HK-2 (cell line): ENCODE results near the gene CSN2.
"Not testable (repeated sequence)": the region's sequence is repeated elsewhere in the genome, so short reads cannot be mapped to it uniquely, and the experiment has no call there.

Source experiments
- DNase-seq: peaks from one replicate; pipeline ENCODE4 v3.0.0-alpha.2; 2018; ENCODE audit not compliant: unreplicated experiment

The CSN2 gene, protein sequence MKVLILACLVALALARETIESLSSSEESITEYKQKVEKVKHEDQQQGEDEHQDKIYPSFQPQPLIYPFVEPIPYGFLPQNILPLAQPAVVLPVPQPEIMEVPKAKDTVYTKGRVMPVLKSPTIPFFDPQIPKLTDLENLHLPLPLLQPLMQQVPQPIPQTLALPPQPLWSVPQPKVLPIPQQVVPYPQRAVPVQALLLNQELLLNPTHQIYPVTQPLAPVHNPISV

GRCh38 chr4:69965628-69966027, at the start of gene CSN2:
TSS of gene CSN2 (minus strand) at chr4:69965728. CDS start at chr4:69960995, 4,733 bp downstream.
- DNase-seq: no peak

- no peak for DNase-seq
Measured at GRCh38 chr4:70008771-70009170, 43.2 kb upstream of the CSN2 start.

DNA sequence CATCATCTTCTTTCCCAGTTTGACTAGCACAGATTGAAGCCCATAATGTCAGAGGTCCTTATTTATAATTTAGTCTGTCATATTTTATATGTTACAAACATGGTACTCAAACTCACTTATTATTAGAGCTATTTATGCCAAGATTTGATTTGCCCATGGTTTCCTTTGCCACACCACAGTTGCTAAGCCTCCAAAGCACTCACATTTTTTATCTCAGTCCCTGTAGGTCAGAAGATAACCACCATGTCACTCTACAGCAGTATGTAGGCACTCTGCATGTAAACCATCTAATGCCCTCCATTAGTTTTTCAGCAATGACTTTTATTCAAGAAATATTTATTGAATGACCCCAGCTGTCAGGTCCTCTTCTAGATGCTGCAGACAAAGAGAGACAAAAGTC, 37.0 kb upstream of the CSN2 start:
- DNase-seq: no peak

GRCh38 chr4:70000711-70001110, 35.2 kb upstream of the CSN2 start:
- no peak for DNase-seq

- DNase-seq: no peak
Measured at GRCh38 chr4:69999420-69999819, 33.9 kb upstream of the CSN2 start.

DNA sequence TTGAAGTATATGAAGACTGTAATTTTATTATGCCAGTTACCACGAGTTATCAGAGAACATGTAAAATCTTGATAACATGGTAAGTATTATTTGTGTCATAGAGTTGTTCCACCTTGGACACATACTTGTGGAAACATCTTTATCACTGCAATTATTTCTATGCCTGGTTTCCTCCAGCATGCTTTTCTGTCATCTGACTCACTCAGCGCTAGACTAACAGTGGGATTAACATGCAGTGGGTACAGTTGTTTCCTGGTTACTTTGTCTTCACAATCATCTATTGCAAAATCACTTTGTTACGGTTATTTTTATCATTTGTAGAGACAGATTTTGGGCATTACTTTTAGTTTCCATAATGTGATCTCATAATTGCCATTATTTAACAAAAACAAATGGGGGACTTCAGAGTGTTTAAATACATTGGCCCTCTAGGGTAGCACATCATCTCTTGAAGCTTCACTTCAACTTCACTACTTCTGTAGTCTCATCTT, 30.0 kb upstream of the CSN2 start, which contains the start of gene STATH:
Gene STATH, plus strand, starts transcription at position 441 of the 491 bp plus-strand sequence. CDS start 2,472 bp downstream, outside the sequence.
- DNase-seq: no peak

DNA sequence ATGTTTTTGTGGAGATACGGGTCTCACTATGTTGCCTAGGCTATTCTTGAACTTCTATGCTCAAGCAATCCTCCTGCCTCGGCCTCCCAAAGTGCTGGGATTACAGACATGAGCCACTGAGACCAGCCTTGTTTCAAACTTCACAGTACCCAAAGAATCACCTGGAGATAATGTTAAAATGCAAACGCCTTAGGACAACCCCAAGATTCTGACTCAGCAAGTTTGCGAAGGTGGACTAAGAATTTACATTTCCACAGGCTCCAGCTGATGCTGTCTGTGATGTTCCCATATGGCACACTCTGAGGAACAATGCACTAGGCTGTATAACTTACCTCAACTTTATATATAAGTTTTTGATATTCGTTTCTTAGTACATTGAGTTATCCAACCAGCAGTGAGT, 29.3 kb upstream of the CSN2 start:
- DNase-seq: no peak

- DNase-seq: no peak
Measured at GRCh38 chr4:69991016-69991415, 25.5 kb upstream of the CSN2 start.

GRCh38 chr4:69986663-69987062, 21.1 kb upstream of the CSN2 start:
- no peak for DNase-seq

DNA sequence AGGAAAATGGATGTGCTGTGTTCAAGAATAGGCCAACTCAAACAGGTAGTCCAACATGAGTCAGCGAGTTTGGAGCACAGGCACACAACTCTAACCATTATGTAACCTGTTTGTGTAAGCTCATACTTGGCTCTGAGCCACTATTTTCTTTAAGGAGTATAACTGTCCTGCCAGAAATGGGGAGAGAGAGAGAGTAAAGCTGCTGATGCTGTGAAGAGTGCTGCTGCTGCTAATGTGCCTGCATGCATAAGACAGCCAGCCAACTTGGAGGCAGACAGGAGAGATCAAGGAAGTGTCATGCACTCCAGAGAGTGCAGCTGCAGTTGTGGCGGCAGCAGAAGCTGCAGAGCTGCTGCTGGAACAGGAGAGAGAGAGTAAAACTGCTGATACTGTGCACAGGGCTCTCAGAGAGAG, 18.5 kb upstream of the CSN2 start:
- no peak for DNase-seq

GRCh38 chr4:69977582-69977981, 12.1 kb upstream of the CSN2 start:
- no peak for DNase-seq

DNA sequence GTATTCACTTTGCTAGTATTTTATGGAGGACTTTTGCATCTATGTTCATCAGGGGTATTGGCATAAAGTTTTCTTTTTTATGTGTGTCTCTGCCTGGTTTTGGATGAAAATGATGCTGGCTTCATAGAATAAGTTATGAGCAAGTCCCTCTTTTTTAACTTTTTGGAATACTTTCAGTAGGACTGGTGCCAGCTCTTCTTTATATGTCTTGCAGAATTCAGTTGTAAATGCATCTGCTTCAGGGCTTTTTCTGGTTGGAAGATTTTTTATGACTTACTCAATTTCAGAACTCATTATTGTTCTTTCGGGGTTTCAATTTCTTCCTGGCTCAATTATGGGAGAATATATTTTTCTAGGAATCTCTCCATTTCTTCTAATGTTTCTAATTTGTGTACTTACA, 9.1 kb upstream of the CSN2 start:
- DNase-seq: no peak

GRCh38 chr4:69970071-69970470, 4.5 kb upstream of the CSN2 start:
- no peak for DNase-seq

DNA sequence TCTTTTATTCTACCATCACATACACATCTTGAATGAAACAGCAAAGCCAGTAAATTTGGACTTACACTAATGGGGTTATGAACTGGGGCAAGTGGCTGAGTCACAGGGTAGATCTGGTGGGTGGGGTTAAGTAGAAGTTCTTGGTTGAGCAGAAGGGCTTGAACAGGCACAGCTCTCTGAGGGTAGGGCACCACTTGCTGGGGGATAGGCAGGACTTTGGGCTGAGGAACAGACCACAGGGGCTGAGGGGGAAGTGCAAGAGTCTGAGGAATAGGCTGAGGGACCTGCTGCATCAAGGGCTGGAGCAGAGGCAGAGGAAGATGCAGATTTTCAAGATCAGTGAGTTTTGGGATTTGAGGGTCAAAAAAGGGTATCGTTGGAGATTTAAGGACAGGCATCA, 8.3 kb downstream of the CSN2 start:
- DNase-seq: no peak

- no peak for DNase-seq
Measured at GRCh38 chr4:69951602-69952001, 13.9 kb downstream of the CSN2 start.

DNA sequence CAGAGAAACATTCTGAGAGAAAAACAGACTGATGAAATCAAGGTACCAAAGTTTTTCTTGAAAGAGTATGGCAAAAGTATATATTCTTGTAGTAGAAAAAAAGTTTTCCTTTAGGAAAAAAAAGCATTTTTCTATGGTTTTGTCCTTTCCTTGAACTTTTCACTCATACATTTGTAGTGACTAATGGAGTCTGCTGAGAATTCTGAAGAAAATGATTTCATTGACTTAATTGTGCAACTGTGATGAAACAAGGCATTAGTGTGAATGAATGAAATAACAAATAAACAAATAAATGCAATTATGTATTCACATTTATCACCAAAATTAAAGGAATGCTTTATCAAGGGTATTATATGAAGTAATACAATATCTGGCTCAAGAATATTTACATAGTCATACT, 29.0 kb downstream of the CSN2 start:
- no peak for DNase-seq

GRCh38 chr4:69934150-69934549, 31.4 kb downstream of the CSN2 start:
- DNase-seq: no peak

- DNase-seq: no peak
Measured at GRCh38 chr4:69930768-69931167, 34.8 kb downstream of the CSN2 start, which contains the start of gene CSN1S1. TSS of gene CSN1S1 (plus strand) at chr4:69931068. CDS start at chr4:69932556, 1,488 bp downstream.

- DNase-seq: not testable (repeated sequence)
Measured at GRCh38 chr4:69923782-69924410, 41.6 kb downstream of the CSN2 start.

GRCh38 chr4:69920874-69921273, 44.7 kb downstream of the CSN2 start:
- no peak for DNase-seq

- DNase-seq: no peak
Measured at GRCh38 chr4:69910016-69910782, 55.3 kb downstream of the CSN2 start.

DNA sequence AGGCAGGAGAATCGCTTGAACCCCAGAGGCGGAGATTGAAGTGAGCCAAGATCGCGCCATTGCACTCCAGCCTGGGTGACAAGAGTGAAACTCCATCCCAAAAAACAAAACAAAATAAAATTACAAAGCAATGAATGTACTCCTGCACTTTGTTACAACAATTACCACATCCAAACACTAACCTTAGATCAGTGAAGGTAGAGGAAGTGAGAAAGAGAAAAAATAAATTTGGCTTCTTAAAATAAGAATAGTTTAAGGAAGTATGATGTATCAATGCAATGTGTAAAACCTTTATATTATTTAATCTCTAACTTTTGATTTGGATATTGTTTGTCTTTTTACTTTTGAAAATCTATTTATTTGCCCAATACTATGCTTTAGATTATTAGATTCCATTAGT, 56.3 kb downstream of the CSN2 start:
- DNase-seq: no peak

- no peak for DNase-seq
Measured at GRCh38 chr4:69907151-69907550, 58.4 kb downstream of the CSN2 start.
